Fibroblast of pulmonary artery (primary cell): Measurements from ENCODE around the gene CFAP99.
A peak's percentile ranks its signal among the peaks of the same experiment; 100 is the strongest.

Source experiments
- DNase-seq: peaks from one replicate; pipeline ENCODE4 v3.0.0-alpha.2; 2010; ENCODE audit warnings: low read depth
- H3K4me3 ChIP-seq: replicated peaks from 2 replicates; pipeline ENCODE4 v1.5.1; 2011; ENCODE audit warnings: low read depth, mild to moderate bottlenecking, control low read depth, low read length, moderate library complexity
- TF ChIP-seq, protein P1 (sequence below): IDR thresholded peaks from 2 replicates; pipeline ENCODE4 v1.5.1; 2011; ENCODE audit warnings: mild to moderate bottlenecking, control low read depth, low read length, inconsistent platforms; ENCODE audit errors: missing control alignments

The CFAP99 gene

GRCh38 chr4:2393353-2394270, 25.1 kb upstream of the CFAP99 start:
- DNase-seq = peak; percentile 26
- no peak overlapping the region for H3K4me3 ChIP-seq
- TF ChIP-seq, protein P1, sequence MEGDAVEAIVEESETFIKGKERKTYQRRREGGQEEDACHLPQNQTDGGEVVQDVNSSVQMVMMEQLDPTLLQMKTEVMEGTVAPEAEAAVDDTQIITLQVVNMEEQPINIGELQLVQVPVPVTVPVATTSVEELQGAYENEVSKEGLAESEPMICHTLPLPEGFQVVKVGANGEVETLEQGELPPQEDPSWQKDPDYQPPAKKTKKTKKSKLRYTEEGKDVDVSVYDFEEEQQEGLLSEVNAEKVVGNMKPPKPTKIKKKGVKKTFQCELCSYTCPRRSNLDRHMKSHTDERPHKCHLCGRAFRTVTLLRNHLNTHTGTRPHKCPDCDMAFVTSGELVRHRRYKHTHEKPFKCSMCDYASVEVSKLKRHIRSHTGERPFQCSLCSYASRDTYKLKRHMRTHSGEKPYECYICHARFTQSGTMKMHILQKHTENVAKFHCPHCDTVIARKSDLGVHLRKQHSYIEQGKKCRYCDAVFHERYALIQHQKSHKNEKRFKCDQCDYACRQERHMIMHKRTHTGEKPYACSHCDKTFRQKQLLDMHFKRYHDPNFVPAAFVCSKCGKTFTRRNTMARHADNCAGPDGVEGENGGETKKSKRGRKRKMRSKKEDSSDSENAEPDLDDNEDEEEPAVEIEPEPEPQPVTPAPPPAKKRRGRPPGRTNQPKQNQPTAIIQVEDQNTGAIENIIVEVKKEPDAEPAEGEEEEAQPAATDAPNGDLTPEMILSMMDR = no peak

GRCh38 chr4:2394528-2394927, 24.2 kb upstream of the CFAP99 start:
- H3K4me3 ChIP-seq = no peak overlapping the region
- no peak for DNase-seq
- TF ChIP-seq, protein P1 = no peak

DNA sequence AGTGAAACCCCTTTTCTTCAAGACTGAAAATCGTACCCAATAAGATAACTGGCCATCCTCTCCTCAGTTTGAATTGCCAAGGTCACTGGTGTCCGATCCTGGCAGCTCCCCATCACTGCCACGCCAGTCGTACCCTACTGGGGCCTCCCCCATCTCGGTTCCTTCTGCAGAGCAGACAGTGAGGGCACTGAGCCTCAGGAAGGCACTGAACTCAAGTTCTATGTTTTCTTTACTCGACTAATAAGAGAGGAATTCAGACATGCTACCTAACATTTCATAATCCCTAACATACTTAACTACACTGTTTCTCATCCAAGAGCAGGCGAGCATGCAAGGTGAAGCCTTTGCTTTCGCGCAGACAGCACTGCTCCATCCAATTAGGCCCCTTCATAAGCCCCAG, 23.7 kb upstream of the CFAP99 start:
- no peak overlapping the region for H3K4me3 ChIP-seq
- DNase-seq = peak; percentile 54
- TF ChIP-seq, protein P1 = no peak

DNA sequence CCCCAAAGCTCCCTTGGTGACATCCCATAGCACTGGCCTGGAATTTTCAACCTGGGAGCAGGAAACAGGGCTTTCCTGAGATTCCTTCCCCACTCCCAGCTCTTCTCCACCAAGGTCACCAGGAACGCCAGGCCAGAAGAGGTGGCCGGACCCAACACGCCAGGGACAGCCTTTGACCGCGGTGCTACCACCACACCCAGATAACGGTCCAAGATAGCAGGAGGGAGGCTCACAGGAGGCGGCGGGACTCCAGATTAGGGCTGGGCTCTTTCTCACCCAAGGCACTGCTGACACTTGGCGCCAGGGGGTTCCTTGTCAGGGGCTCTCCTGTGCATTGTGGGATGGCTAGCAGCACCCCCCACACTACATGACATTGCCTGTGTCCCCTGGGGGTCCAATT, 23.2 kb upstream of the CFAP99 start:
- DNase-seq = no peak
- TF ChIP-seq, protein P1 = no peak
- H3K4me3 ChIP-seq = no peak overlapping the region

DNA sequence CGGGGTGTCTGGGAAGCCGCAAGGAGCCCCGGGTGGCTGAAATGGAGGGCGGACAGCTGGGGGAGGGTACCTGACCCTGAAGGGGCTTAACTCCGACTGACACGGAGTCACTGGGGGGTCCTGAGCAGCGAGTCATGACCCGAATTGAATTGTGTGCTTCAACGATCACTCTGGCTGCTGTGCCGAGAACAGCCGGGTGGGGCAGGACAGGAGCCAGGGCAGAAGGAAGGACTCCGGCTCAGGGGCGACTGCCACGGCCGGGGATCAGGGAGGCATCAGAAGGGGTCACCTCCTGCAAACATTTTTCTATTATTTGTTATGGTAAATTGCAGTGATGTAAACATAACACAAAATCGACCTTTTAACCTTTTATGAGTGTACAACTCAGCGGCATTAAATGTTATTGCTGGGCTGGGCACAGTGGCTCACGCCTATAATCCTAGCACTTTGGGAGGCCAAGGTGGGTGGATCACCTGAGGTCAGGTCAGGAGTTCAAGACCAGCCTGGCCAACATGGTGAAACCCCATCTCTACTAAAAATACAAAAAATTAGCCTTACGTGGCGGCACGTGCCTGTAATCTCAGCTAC, 21.9 kb upstream of the CFAP99 start:
- no peak for DNase-seq
- TF ChIP-seq, protein P1 = no peak
- H3K4me3 ChIP-seq = no peak overlapping the region

DNA sequence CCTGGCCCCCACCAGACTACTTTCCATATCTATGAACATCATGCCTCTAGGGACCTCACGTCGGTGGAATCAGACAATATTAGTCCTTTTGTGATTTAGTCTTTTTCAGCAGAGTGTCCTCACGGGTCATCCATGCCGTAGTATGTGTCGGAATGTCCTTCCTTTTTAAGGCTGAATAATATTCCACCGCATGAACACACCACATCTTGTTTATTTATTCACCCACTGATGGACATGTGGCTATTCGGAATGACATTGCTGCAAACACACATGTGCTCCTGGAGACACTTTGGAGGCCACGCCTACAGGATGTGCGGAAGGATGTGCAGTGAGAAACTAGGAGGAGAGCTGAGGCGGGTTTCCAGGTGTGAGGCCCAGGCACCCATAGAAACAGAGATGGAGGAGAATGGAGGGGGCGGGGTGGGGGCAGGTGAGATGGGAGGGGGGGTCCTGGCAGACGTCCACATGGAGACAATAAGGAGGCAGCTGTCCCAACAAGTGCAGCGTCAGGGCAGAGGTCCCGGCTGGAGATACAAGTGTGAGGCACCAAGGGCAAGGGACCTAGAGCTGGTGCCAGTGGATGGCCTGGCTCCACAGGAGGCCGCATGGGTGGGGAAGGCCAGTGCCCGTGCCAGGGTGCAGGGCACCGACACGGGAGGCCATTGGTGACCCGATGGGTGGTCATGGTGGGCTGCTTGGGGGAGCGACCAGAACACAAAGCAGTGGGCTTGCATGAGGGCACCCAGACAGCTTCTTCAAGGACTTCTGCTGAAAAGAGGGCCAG, 21.0 kb upstream of the CFAP99 start:
- TF ChIP-seq, protein P1 = no peak

More for the DNA sequence above, 21.0 kb upstream of the CFAP99 start:
- DNase-seq = no peak
- no peak overlapping the region for H3K4me3 ChIP-seq
